ENCODE data around the gene NAV2.

The NAV2 gene

DNA sequence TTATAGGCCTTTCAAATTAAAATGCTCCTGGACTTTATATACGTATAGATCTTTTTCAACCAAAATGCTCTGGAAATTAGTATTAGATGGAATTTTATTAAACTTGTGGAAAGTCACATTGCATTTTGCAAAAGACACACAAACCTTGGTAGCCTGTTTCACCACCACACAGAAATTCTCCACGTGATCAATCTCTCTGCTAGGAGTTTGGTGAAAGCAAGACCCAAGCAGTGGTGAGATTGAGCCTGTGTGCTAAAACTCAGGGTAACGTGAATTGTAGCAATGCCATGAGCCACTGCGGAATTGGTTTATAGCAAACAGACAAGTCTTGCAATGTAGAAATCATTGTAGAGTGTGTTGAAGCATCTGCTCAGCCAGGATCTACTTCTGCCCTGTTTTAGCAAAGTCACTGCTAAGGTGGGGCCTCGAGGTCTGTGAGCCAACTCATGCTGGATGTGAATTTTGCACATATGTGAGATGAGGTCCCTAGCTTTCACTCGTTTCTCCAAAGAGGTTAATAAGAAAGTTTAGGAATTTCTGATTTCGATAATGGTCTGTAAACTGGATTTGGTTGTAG is 262.9 kb downstream of the NAV2 start:
- no peak overlapping the region for H3K4me3 ChIP-seq (ENCODE audit: low read depth, low read length)
- TF ChIP-seq, protein P1, sequence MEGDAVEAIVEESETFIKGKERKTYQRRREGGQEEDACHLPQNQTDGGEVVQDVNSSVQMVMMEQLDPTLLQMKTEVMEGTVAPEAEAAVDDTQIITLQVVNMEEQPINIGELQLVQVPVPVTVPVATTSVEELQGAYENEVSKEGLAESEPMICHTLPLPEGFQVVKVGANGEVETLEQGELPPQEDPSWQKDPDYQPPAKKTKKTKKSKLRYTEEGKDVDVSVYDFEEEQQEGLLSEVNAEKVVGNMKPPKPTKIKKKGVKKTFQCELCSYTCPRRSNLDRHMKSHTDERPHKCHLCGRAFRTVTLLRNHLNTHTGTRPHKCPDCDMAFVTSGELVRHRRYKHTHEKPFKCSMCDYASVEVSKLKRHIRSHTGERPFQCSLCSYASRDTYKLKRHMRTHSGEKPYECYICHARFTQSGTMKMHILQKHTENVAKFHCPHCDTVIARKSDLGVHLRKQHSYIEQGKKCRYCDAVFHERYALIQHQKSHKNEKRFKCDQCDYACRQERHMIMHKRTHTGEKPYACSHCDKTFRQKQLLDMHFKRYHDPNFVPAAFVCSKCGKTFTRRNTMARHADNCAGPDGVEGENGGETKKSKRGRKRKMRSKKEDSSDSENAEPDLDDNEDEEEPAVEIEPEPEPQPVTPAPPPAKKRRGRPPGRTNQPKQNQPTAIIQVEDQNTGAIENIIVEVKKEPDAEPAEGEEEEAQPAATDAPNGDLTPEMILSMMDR (conservative IDR thresholded peaks at IDR 0.05; ENCODE audit: low read depth, low read length): no peak
- DNase-seq (ENCODE audit: low read depth): no peak

DNA sequence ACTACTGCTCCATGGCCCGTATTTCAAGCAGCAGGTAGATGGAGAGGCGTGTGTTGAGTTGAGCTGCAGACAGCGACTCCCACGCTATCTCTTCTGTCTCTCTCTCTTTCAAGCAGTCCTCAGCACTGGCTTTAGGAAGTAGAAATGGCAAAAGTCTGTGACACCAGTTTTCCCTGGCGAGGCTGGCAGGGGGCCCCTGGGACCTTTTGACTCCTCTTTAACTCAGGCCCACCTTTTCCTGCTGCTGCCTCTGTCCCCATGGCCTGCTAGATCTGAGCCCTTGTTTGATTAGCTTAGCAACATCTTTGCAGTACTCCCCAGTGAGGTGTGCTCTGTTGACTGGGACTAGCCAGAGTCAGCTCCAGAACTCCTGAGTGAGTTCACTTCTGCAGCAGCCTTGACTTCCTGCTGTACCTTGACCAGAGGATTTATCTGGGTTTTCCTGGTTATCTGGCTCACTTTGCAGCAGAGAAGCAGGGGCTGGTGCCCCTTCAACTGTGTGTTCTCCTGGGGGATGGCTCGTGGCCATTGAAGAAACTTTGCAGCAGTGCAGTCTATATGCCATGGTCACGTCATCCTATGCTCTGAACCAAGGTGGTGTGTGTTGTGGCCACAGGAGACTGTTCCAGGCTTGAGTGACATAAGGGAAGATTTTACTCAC is 263.8 kb downstream of the NAV2 start:
- H3K4me3 ChIP-seq (ENCODE audit: low read depth, low read length): no peak overlapping the region
- TF ChIP-seq, protein P1 (conservative IDR thresholded peaks at IDR 0.05; ENCODE audit: low read depth, low read length): no peak
- no peak for DNase-seq (ENCODE audit: low read depth)

DNA sequence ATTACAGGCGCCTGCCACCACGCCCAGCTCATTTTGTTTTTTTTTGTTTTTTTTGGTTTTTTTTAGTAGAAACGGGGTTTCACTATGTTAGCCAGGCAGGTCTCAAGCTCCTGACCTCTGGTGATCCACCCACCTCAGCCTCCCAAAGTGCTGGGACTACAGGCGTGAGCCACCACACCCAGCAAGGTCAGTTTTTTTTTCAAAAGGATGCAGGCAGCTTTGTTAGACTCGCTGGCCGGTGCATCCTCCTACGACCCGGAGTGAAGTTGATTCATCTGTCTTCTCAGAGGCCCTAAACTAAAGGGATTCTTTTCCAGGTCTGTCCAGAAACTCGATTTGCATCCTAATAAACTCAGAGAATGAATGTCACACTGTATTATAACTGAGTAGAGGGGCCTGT is 265.3 kb downstream of the NAV2 start:
- TF ChIP-seq, protein P1 (conservative IDR thresholded peaks at IDR 0.05; ENCODE audit: low read depth, low read length): no peak
- no peak for DNase-seq (ENCODE audit: low read depth)
- H3K4me3 ChIP-seq (ENCODE audit: low read depth, low read length): no peak overlapping the region

DNA sequence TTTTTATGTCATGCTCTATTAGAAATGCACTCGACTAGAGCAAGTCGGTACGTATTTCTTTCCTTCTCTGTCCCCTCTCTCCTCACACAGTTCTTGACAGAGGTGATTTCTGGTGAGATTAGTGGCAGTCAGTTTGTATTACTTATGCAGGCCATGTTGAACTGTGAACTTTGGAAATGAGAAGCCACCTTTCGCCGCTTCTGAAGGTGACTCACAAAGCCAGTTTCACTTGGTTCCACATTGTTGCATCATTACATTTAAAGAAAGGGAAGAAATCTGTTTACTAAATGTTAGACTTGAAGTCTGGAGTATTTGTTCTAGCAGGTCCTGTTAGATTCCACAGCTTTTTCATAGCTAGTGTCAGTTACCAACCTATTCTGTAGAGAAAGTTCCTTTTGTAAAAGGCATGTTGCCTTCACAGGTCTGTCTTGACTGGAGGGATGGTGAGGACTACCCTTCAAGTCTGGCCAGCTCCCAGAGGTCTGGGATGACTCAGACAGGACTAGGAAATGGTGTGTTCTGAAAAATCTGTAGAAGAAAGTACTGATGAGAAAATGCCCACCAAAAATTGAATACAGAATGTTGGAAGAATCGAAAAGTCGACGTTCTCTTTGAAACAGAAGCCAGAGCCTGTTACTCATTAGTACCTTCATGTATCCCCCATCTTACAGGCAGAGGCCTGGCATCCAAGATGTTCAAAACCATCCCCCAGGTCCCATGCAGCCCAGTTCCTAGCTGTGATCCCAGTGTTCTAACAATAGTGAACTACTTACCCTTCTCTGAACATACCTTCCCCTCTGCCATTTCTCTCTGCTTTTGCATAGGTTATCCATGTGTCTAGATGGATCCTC is 266.3 kb downstream of the NAV2 start:
- no peak overlapping the region for H3K4me3 ChIP-seq (ENCODE audit: low read depth, low read length)
- peak; percentile 93 for DNase-seq (ENCODE audit: low read depth)
- TF ChIP-seq, protein P1 (conservative IDR thresholded peaks at IDR 0.05; ENCODE audit: low read depth, low read length): no peak

DNA sequence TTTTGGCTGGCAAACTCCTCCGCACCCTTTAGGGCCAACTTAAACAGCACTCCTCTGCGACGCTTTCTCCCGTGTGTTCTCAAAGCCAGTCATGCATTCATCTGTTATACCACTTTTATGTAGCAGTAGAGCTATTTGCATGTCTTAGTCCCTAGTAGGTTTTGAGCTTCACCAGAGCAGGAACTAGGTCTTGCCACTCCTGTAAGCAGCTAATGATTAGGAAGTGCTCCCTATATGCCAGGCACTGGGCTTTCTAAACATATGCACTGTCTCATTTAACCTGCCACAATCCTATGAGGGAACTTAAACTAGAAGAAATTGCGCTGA is 266.8 kb downstream of the NAV2 start:
- no peak overlapping the region for H3K4me3 ChIP-seq (ENCODE audit: low read depth, low read length)
- no peak for DNase-seq (ENCODE audit: low read depth)
- TF ChIP-seq, protein P1 (conservative IDR thresholded peaks at IDR 0.05; ENCODE audit: low read depth, low read length): no peak

DNA sequence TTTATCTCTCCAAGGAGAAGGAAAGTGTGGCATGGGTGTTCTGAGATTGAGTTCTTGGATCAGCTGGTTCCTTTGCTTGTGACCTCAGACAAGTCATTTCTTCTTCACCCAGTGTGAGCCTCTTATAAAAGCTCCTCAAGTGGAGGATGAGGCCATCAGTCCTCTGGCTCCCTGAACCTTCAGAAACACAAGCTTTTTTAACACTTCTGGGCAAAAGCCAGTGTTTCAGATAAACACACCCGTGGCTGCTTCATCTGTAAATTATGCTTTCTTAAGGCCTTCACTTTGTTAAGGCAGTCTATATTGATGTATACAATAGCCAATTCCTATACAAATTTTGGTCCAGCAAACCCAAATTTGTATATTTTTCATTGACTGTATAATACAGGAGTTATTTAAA is 267.8 kb downstream of the NAV2 start:
- no peak overlapping the region for H3K4me3 ChIP-seq (ENCODE audit: low read depth, low read length)
- TF ChIP-seq, protein P1 (conservative IDR thresholded peaks at IDR 0.05; ENCODE audit: low read depth, low read length): no peak
- peak; percentile 34 for DNase-seq (ENCODE audit: low read depth)
